Activated CD8-positive, alpha-beta memory T cell treated with anti-CD3 and anti-CD28 coated beads for 1 hour (primary cell): Measurements from ENCODE around the gene IWS1.
"Not testable (repeated sequence)": the region's sequence is repeated elsewhere in the genome, so short reads cannot be mapped to it uniquely, and the experiment has no call there.

Experiments
- DNase-seq, 2 donors: peaks; one replicate each; pipeline ENCODE4 v3.0.0-alpha.2; 2020; ENCODE audit warnings: low read depth in 1 of 2; ENCODE audit errors: extremely low read depth in 1 of 2

The IWS1 gene

GRCh38 chr2:127561371-127561770 lies 35.1 kb upstream of the IWS1 start:
- no peak for DNase-seq

GRCh38 chr2:127560931-127561280 lies 34.6 kb upstream of the IWS1 start:
- DNase-seq: no peak

- DNase-seq: no peak
Observed at GRCh38 chr2:127560201-127560930, 34.1 kb upstream of the IWS1 start.

GRCh38 chr2:127559454-127559853 lies 33.2 kb upstream of the IWS1 start:
- no peak for DNase-seq

GRCh38 chr2:127558911-127559310 lies 32.6 kb upstream of the IWS1 start:
- no peak for DNase-seq

GRCh38 chr2:127552846-127553245 lies 26.6 kb upstream of the IWS1 start:
- no peak for DNase-seq

- no peak for DNase-seq
Observed at GRCh38 chr2:127552336-127552735, 26.0 kb upstream of the IWS1 start.

GRCh38 chr2:127551221-127551930 lies 25.1 kb upstream of the IWS1 start:
- no peak for DNase-seq

- no peak for DNase-seq
Observed at GRCh38 chr2:127546797-127547196, 20.5 kb upstream of the IWS1 start.

- DNase-seq: no peak
Observed at GRCh38 chr2:127545796-127546195, 19.5 kb upstream of the IWS1 start.

GRCh38 chr2:127545189-127545588 lies 18.9 kb upstream of the IWS1 start:
- no peak for DNase-seq

- DNase-seq: not testable (repeated sequence)
Observed at GRCh38 chr2:127543013-127543501, 16.8 kb upstream of the IWS1 start.

- DNase-seq: no peak
Observed at GRCh38 chr2:127542231-127542630, 15.9 kb upstream of the IWS1 start.

- DNase-seq: no peak
Observed at GRCh38 chr2:127541809-127542208, 15.5 kb upstream of the IWS1 start.

GRCh38 chr2:127537644-127538043 lies 11.4 kb upstream of the IWS1 start:
- no peak for DNase-seq

- no peak for DNase-seq
Observed at GRCh38 chr2:127536707-127537541, 10.6 kb upstream of the IWS1 start.

GRCh38 chr2:127535918-127536317 lies 9.6 kb upstream of the IWS1 start:
- no peak for DNase-seq

- DNase-seq: no peak
Observed at GRCh38 chr2:127535422-127535901, 9.2 kb upstream of the IWS1 start, which contains the start of gene MYO7B. MYO7B (plus strand) TSS chr2:127535683; CDS start chr2:127559723, 24,040 bp downstream.

GRCh38 chr2:127532296-127532695 lies 6.0 kb upstream of the IWS1 start:
- DNase-seq: no peak

GRCh38 chr2:127531221-127531648 lies 4.9 kb upstream of the IWS1 start:
- DNase-seq: no peak
